ENCODE results near the gene GAB2.

DNA sequence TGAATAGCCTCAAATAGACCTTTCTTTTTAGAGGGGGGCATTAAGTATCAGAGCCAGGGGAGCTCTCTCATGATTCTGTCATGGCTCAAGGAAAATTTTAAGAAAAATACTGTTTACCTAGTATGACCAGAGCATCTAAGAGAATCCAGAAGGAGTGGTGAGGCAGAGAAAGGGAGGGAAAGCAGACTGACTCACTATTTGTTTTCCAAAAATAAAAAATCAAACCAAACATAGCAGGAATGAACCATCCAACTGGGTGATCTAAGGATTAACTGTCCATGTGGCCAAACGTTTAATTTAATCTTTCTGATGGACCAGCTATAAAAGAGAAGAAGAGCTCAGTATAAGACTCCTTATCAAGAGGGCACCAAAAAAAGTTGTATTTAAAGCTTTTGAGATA lies 70.8 kb downstream of the GAB2 start:
- TF ChIP-seq, protein P1, sequence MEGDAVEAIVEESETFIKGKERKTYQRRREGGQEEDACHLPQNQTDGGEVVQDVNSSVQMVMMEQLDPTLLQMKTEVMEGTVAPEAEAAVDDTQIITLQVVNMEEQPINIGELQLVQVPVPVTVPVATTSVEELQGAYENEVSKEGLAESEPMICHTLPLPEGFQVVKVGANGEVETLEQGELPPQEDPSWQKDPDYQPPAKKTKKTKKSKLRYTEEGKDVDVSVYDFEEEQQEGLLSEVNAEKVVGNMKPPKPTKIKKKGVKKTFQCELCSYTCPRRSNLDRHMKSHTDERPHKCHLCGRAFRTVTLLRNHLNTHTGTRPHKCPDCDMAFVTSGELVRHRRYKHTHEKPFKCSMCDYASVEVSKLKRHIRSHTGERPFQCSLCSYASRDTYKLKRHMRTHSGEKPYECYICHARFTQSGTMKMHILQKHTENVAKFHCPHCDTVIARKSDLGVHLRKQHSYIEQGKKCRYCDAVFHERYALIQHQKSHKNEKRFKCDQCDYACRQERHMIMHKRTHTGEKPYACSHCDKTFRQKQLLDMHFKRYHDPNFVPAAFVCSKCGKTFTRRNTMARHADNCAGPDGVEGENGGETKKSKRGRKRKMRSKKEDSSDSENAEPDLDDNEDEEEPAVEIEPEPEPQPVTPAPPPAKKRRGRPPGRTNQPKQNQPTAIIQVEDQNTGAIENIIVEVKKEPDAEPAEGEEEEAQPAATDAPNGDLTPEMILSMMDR (conservative IDR thresholded peaks at IDR 0.05; ENCODE audit: low read length), result no peak
- TF ChIP-seq EZH2phosphoT487 (IDR thresholded peaks at IDR 0.05; ENCODE audit: borderline replicate concordance, low read depth, low read length), result no peak
